SIG-M5 treated with dmso at 0.1 percent for 504 hours (cell line): ENCODE results near the gene SLC12A7.
"Not testable (repeated sequence)": the region's sequence is repeated elsewhere in the genome, so short reads cannot be mapped to it uniquely, and the experiment has no call there.

Source experiments
- DNase-seq: peaks from one replicate; lab custom pipeline; 2025; ENCODE audit not compliant: unreplicated experiment; lab: John Stamatoyannopoulos, UW

Gene SLC12A7

GRCh38 chr5:1083026-1083425, 28.8 kb downstream of the SLC12A7 start:
- DNase-seq = not testable (repeated sequence)

DNA sequence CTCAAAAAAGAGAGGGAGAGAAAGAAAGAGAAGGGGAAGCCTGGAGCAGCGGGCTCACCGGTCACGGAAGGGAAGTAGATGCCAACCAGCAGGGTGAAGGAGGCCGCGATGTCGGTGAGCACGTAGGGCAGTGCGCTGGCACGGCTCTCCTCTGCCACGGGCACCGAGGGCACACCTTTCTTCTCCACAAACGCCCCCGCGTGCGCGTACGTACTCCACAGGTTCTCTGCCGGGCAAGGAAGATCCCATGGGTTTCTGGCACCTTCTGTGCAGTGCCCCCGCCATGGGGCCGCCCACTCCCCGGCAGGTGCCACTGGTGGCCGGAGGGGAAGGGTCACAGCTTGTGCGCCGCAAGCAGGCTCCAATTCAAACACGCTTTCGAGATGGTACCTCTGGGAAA, 30.3 kb downstream of the SLC12A7 start:
- DNase-seq = no peak

DNA sequence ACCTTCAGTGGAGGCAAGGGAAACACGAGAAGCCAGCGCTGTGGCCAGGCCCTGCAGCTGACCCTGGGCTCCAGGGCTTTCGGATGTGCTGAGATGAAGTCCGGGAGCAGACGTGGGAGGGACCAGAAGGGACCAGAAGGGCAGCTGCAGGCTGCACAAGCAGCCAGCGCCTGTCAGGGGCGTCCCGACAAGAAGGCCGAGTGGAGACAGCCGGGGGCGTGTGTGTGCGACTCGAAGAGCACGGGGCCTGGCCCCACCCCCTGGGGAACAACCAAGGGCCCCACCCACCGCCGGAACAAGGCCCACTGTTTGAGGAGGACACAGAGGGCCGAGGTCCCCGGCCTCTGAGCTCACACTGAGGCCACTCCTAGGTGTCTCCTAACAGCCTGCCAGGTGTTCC, 31.4 kb downstream of the SLC12A7 start:
- no peak for DNase-seq

DNA sequence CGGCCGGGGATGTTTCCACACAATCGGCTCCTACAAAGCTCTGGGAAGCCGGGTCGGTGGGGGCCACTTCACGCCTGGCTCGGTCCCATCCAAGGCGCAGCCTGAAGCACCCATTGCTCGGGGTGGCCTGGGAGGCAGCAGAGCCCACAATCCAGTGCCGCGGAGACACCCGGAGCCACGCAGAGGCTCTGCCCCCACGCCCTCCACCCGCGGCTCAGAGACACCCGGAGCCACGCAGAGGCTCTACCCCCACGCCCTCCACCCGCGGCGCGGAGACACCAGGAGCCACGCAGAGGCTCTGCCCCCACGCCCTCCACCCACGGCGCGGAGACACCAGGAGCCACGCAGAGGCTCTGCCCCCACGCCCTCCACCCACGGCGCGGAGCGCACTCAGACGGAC, 31.9 kb downstream of the SLC12A7 start:
- no peak for DNase-seq

DNA sequence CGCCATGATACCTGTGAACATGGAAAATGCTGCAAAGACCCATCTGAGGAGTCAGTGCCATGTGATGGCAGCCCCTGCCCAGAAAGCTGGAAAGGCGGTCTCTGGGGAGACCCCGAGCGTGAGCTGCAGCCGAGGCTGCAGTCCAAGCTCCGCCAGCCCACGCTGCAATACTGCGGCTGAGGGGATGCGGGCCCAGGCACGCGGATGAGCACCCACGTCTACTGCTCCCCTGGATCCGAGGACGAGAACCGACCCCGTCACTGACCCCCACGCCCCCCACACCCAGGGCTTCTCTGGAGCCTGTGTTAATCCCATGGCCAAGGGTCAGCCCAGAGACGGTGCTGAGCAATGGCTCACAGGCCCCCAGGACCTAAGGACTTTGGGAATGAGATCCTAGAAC, 32.4 kb downstream of the SLC12A7 start:
- DNase-seq = no peak

- DNase-seq = no peak
Measured at GRCh38 chr5:1078851-1079250, 33.0 kb downstream of the SLC12A7 start.

GRCh38 chr5:1078206-1078605, 33.7 kb downstream of the SLC12A7 start:
- no peak for DNase-seq

GRCh38 chr5:1077491-1078020, 34.3 kb downstream of the SLC12A7 start:
- no peak for DNase-seq

- DNase-seq = no peak
Measured at GRCh38 chr5:1077026-1077425, 34.8 kb downstream of the SLC12A7 start.

GRCh38 chr5:1076406-1076805, 35.5 kb downstream of the SLC12A7 start:
- DNase-seq = no peak

GRCh38 chr5:1075931-1076330, 35.9 kb downstream of the SLC12A7 start:
- no peak for DNase-seq

- DNase-seq = no peak
Measured at GRCh38 chr5:1075555-1075881, 36.3 kb downstream of the SLC12A7 start.

- DNase-seq = no peak
Measured at GRCh38 chr5:1074816-1075554, 36.9 kb downstream of the SLC12A7 start.

GRCh38 chr5:1074226-1074625, 37.6 kb downstream of the SLC12A7 start:
- DNase-seq = no peak

- DNase-seq = no peak
Measured at GRCh38 chr5:1073239-1074102, 38.4 kb downstream of the SLC12A7 start.

GRCh38 chr5:1069720-1070088, 42.2 kb downstream of the SLC12A7 start:
- DNase-seq = no peak

- DNase-seq = no peak
Measured at GRCh38 chr5:1068895-1069719, 42.8 kb downstream of the SLC12A7 start.

- DNase-seq = no peak
Measured at GRCh38 chr5:1068204-1068894, 43.5 kb downstream of the SLC12A7 start.

DNA sequence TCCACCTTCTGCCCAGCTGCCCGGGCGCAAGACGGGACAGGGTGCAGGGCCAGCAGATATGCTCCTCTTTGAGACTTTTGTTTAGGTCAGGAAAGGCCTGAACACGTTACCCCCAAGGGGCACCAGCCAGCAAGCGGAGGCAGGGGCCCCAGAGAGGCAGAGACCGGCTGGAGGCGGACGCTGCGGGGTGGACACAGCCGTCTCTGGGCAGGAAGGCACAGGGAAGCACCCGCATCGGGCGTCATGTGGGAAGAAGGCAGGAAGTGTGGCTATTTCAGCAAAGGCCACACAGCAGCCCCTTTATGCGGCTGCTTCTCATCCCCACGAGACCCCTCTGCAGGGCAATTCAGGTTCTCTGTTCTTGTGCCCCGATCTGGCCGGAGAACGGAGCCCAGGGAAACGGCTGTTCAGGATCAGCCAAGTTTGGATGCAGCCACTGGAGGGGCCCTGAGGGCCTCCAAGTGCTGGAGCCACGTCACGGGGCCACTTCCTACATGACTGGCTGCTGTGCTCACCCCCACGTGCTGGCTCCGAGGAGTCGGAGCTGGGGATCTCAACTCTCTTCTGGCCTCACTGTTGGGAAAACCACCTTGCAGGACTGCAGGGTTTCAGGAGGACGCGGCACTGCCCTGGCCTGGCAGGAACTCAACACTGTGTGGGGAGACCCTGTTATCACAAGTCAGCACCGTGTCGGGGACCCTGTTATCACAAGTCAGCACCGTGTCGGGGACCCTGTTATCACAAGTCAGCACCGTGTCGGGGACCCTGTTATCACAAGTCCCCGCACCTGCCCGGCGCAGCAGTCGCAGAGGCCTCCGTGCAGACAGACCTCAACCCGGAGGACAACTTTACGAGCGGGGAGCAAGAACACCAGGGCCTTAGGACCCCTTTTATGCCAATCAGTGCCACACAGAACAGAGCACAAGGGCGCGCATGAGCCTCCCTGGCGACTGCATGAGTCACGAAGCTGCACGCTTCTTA, 44.4 kb downstream of the SLC12A7 start:
- DNase-seq = no peak

DNA sequence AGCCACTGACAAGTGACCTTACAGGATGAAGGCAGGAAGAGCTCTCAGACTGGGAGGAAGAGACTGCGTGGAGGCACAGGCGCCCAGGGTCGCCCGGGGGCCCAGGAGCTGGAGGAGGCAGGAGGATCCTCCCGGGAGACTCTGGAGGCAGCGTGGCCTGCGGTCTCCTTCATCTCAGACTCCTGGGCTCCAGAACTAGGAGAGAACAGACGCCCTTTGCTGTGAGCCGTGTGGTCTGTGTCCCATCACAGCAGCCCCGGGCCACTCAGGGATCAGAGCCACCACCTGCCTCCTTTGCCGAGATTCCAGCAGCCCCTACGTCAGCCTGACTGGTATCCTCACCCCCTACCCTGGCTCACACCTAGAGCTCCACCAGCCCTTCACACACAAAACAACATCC, 45.2 kb downstream of the SLC12A7 start:
- no peak for DNase-seq
